Stimulated activated CD4-positive, alpha-beta T cell treated with anti-CD3 and anti-CD28 coated beads, Interleukin-12 subunit alpha, Interleukin-12 subunit beta, amount 100 ng/mL, for 4 hours (primary cell): Measurements from ENCODE around the gene PGS1.
A peak's percentile ranks its signal among the peaks of the same experiment; 100 is the strongest.

Experiments used
- DNase-seq: peaks from one replicate; pipeline ENCODE4 v3.0.0-alpha.2; 2020

PGS1 gene

DNA sequence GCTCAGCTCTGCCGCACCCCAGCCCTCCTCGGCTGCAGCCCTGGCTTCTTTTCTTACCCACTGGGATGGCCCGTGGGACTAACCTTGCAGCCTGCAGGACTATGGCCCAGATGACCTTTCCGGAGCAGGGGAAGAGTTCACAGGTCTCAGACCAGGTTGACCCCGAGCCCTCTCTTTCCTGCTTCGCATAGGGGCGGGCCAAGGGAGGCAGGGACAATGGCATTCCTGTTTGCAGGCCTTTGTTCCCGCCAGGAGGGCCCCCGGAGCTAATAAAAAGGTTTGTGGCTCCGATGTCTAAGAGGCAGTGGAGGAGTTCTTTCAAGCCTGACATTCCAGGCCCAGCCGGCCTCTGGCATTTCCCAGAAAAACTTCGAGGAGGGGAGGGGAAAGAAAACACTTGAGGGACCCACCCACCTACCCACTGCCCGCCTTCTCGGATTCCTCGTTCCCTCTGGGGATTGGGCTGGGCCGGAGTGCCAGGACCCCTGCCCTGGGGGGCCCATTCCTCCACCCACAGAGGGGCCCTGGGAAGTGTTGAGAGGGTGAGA is 12.8 kb upstream of the PGS1 start:
- DNase-seq: no peak

DNA sequence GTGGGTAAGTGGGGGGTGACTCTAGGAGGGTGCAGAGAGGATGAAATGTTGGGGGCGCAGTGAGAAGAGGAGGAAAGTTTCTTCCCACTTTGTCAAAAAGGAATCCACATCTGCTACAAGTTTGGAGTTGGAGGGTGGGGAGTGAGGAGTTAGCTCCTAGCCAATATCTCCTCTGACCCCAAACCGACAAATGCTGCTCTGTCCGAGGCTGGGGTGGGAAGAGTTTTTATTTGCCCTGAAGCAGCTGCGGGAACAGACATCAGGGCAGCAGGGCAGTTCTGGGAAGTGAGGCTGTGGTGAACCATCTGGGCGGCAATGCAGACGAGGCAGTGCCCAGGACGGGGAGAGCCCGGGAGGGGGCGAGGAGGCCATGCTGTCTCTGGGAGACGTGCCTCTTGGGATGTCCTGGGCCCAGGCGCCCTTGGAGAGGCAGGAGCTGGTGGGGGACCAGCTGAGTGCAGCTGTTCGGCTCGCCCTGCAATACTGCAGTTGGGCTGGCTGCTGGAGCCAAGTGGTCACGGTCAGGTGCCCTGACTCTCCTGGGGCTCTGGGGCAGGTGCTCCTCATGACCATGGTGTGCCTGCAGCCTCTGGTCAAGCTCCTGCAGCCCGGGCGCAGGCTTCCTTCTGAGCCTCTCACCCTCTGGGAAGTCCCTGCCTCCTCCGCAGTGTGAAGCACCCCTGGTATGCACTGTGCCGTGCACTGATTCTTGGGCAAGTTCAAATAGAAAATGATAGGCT is 12.2 kb upstream of the PGS1 start:
- no peak for DNase-seq

DNA sequence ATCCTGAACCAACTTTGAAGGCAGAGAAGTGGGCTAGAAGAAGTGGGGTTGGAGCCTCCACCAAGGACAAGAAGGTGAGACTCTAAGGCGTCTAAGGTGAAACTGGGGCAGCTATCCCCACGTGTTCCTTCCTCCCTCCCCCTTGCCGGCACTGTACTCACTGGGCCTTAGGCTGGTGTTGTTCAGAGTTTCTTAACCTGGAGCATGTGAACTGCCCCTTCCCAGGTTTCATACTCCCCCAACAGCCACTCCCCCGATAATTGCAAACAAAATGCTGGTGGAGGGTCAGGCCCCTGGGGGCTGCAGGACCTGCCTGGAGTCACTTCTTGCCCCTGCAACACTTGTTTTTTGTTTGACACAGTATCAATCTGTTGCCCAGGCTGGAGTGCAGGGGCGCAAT is 11.3 kb upstream of the PGS1 start:
- no peak for DNase-seq

DNA sequence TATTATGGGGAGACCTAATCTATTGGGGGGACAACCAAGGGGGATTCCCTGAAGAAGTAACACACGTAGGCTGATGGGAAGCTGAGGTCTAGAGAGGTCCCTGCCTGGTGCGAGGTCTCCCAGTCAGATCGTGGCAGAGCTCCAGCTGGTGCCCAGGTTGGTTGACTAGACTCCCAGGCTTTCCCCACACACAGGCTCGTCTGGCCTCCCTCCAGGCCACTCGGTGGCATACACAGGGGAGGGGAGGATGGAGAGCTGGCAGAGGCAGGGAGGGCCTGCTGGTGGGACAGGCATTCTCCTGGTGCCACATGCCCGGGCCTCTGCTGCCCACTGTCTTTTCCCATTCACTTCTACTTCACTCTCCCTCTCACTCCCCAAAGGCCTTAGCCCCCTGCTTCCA is 10.1 kb upstream of the PGS1 start:
- DNase-seq: no peak

DNA sequence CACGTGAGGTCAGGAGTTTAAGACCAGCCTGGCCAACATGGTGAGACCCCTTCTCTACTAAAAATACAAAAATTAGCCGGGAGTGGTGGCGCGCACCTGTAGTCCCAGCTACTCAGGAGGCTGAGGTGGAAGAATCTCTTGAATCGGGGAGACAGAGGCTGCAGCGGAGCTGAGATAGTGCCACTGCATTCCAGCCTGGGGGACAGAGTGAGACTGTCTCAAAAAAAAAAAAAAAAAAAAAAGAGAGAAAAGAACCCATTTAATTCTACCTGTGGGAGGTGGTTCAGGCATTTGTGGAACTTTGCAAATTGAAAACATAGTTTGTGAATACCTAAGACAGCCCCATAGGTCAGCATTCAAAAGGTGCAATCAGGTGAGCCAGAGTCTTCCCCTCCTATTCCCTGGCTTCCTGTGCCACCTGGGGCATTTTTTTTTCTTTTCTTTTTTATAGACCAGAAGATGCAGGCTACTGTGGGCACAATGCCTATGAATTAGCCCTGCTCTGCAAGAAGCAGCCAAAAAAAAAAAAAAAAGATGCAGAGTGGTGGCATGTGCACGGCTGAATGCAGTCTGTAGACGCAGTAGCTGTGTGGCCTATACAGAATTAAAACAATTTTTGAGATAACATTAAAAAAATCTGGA is 9.5 kb upstream of the PGS1 start:
- no peak for DNase-seq

DNA sequence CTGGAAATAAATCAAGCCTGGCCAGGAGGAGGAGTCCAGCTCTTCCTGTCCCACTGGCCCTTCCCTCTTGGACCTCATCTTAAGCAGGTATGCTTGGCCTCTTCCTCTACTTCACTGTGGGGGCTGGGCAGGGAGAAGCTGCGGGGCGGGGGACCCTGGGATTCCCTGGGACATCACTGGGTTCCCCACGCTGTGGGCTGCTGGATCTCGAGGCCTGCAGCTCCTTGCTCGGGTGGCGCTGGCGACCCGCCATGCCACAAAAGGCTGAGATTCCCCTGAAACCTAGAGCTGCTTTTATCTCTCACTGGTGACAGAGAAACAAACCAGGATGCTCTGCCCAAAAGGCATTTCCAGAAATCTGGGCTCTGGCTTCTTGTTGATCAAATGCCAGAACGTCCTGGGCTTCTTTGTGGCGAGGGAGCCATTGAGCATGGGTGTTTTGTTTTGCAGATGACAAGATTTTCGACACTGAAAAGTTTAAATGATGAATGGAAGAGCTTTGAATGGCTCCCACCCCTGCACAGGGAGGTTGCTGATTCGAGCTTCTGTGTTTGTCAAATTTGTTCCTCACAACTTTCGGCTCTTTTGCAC is 8.6 kb upstream of the PGS1 start:
- no peak for DNase-seq

DNA sequence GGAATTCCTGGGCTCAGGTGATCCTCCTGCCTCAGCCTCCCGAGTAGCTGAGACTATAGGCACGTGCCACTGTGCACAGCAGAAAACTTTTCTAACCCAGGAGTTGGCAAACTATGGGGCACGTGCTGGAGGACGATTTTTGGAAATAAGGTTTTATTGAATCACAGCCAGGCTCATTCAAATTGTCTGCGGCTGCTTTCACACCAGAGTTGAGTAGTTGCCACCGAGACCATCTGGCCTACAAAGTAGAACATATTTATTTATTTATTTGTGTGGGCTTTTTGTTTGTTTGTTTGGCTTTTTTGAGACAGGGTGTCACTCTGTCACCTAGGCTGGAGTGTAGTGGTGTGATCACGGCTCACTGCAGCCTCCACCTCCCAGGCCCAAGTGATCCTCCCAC is 7.4 kb upstream of the PGS1 start:
- no peak for DNase-seq

DNA sequence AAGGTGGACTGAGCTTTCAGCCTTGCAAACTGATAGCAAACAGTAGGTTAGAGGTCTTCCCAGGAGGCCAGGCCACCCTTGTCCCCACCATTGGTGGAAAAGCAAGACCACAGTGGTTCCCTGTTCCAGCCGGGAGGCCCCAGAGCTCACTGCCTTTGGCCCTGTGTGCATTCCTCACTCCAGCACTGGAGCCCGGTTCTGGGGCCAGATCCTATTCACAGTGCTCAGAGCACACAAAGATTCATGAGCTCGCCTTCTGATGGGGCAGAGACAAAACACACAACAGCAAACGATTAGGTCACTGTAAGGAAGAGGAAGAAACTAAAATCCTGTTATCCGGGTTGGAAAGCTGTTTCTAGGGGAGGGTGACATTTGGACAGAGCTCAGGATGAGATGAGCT is 5.6 kb upstream of the PGS1 start:
- DNase-seq: no peak

DNA sequence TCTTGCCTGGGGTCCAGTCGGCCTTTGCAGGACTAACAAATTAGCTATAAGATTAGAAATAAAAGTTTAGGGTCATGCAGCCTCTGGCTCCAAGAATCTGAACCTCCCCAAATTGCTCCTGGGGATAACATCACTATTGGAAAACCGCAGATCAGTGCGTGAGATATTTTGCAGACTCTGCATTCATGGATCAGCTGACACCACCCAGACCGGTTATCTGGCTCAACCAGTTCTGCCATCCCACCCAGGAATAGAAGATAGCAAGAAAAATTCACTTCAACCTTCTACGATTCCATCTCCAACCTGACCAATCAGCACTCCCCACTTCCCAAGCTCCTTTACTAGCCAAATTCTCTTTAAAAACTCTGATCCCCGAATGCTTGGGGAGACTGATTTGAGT is 4.3 kb upstream of the PGS1 start:
- DNase-seq: no peak

DNA sequence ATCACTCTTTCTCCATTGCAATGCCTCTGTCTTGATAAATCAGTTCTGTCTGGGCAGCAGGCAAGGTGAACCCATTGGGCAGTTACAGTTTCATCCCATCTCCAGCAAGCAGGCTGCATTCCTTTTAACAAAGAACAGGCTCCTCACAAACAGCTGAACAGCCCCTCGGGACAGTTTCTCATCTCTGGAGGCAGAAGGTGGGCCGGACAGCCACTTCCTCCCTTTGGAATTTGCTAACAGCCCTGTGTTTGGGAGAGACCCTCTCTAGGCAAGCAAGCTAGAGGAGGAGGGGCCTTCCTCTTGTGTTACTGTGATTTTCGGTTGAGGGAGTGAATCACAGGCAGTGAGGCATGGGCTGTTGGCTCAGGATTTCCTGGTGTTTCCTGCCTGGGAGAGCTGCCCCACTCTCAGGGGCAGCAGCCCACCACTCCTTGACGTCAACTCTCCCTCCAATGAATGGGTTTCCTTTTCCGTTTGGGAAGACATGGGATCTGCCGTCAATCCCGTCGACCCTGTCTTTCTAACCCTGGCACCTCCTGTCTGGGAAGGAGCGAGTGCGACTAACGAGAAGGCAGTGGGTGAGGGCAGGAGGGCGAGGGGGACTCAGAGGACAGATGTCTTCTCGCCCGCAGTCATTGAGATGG is 3.7 kb upstream of the PGS1 start:
- no peak for DNase-seq

DNA sequence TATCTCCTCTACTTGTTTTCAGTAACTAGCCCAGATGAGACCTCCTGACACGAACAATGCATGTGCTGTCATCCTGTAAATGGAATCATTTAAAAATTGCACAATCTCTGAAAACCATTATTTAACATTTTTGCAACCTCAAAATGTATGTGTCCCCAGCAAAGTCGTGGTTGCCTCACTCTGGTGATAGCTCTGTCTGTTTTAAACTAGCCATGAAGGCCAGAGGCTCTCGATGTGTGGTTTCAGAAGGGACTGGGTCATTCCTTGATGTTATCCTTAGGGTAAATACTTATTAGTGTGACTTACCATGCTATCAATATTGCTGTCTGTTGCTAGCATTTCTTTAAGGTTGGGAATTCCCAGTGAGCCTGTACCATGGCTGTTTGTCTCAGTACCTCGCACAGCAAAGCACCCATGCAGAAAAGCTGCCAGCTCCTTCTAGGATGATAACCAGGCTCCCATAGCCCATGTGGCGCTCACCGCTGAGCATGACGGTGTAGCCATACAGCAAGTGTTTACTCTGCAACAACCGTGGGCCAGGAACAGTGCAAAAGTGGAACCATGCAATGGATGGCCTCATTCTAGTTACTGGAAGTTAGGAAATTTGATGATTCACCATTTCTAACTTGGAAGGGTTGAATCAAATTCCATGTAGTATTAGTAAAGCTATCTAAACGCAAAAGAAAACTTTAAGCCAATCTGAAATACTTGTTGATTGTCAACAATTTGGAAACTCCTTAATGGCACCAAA is 2.9 kb upstream of the PGS1 start:
- DNase-seq: no peak

DNA sequence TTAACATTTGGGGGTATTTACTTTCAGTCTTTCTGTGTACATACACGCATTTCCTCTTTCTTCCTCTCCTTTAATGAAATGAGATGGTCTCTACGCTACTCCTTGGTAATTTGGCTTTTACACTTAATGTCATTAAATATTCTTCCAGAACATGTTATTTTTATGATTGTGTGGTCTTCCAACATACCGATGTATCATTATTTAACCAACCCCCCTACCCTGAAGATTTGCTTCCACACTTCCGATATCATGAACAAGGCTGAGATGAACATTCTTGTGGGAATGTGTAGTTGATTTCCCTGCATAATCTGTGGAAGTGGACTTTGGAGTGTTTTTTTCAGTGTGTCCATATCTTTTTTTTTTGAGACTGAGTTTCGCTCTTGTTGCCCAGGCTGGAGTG is 2.3 kb upstream of the PGS1 start:
- no peak for DNase-seq

DNA sequence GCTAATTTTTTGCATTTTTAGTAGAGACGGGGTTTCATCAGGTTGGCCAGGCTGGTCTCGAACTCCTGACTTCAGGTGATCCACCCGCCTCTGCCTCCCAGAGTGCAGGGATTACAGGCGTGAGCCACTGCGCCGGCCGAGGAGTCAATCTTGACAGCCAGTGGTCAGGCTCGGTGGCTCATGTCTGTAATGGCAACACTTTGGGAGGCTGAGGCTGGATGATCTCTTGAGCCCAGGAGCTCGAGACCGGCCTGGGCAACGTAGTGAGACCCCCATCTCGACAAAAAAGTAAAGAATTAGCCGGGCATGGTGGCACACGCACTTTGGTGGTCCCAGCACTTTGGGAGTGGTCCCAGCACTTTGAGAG is 608 bp upstream of the PGS1 start:
- no peak for DNase-seq

DNA sequence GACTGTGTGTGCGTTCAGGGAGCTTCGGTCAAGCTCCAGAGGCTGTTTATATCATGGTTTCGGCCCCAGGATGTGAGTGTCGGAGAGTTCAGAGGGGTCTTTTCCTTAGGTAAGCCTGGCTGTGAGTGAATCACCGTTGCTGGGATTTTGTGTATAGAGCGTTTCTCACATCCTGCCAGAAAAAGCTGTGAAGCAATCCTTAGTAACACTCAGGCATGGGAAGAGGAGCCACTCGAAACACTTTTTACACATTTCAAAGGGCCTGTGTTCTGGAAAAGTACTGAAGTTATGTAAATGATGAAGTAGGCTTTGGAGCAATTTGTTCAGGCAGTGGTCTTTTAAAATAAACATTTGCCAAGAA is 662 bp downstream of the PGS1 start:
- no peak for DNase-seq

DNA sequence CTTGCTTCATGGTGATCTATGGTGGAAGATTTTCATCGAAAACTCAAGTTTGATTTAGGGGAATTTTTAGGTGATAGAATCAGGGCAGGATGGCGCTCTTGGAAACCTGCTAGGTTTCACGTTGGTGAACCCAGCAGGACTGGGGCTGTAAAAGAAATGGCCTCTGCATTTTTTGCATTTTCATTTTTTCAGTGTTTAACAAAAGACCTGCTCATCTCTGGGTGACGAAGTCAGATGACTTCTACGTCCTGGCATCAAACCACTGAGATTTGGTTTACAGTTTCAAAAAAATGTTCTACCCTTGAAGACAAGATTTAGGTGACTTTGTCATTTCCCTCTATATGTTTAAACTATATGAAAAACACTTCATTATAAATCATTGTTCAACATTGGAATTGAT is 1.9 kb downstream of the PGS1 start:
- DNase-seq: no peak

DNA sequence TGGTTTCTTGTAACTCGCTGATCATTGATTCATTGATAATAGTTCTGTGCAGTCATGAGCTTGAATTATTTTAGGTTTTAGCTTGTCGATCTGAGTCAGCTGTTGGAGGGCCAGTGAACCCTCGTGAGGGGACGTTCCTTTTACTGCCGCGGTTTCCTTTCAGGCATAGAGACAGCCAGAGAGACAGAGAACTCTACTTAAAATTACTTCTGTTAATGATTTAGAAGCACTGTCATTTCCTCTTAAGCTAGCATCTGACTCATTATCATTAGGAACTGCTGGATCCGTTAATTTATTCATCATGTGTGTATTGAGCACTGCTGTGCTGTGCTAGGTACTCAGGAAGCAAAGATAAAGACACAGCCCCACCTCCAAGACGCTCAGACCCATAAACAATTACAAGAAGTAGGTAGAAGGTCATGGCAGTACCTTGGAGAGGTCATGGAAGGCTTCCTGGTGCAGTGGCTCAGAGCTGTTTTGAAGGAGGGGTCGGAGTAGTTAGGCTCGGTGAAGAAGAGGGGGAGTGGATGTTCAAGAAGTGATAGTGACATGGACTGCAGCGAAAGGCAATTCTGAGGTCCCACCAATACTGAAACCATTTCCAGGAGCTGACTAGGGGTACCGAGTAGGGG is 3.3 kb downstream of the PGS1 start:
- no peak for DNase-seq

DNA sequence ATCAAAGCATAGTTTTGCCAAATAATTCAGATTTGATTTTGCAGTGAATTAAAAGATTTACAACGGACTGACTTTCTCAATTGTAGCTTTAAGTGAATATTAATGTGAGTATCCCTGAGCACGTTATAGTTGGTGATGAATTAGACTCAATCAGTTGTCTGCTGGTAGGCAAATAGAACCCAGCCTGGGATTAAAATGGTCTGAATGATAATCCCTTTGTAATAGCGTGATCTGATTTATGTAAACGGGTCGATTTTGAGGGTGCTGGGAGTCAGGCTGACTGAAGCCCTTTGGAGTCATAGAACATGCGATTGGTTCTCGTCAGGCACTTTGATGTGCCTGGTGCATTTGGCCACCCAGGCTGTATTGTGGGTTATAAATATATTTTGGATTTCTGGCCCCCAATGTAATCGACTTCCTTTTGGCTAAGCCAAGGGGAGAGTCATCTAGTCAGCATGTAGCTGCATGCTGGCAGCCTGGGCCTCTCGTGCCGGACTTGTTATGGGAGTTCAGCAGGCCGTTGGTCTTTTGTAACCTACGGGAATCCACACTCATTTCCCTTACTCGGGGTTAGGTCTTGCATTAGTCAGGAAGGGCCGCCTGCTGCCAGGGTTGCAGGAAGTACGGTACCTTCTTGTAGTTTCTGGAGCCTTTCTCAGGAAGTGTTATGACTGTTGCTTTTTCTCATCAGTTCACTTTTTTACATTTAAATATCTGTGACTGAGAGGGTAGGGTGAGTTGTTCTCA is 5.4 kb downstream of the PGS1 start:
- DNase-seq: peak; percentile 57

DNA sequence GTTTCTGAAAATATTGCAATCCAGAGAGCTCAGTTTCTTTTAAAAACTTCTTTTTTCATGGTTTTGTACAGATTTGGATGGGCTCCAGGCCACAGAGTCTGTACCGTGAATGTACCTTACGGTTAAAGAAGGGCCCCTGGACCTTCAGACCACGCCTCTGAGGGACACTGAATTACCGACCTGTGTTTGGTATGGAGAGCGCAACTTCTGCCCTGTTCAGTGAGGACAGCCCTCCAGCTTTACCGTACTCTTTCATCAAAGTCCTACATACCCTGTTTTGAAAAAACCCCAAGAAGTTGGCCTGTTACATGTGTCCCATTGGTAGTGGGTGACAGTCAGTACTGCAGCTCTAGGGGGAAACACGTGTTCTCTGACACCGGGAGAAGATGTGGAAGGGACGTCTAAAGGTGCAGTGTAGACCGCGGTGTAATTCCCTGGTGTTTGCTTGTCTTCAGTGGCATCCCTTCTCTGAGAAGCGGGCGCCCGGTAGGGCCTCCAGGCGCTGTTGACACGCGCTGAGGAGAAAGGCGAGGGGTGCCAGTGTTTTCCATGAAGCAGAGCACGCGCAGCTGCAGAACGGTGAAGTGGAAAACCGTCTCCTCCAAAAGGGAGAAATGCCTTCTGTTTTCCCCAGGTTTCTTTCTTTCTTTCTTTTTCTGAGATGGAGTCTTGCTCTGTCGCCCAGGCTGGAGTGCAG is 6.2 kb downstream of the PGS1 start:
- no peak for DNase-seq

DNA sequence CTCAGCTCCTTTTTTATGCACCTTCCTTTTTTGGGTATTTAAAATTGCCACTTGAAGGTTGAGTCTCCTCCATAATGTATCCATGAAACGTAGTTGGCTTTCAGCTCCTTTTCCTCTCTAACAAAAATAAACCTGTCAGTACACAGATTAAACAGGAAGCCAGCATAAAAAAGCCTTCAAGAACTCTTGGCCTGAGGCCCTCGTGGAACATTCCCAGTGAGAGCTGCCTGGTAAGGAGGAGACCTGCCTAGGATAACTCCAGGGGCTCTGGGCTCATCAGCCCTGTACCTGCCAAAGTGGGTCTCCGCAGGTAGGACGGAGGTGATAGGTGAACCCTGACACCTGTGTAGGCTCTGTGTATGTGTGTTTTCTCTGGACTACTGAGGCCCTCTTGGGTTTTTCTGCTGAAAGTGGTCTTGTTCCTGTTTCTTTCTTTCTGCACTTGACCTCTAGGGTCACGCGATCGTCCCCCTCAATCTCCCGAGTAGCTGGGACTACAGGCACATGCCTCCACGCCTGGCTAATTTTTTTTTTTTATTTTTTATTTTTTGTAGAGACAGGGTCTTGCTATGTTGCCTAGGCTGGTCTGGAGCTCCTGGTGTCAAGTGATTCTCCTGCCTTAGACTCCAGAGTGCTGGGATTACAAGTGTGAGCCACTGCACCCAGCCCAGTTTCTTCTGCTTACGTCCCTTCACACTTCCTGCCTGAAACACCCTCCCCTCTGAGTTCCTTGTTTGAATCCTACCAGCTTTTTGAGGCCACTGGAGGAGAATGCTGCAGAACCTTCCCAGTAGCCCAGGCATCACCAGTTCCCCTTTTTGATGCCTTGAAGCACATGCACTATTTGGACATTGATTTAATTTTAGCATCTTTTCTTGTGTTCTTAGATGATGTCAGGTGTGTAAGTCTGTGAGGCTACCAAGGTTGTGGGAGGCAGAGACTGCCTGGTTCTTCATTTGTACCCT is 9.8 kb downstream of the PGS1 start:
- DNase-seq: no peak
